ENCODE data around the gene NCBP1.

DNA sequence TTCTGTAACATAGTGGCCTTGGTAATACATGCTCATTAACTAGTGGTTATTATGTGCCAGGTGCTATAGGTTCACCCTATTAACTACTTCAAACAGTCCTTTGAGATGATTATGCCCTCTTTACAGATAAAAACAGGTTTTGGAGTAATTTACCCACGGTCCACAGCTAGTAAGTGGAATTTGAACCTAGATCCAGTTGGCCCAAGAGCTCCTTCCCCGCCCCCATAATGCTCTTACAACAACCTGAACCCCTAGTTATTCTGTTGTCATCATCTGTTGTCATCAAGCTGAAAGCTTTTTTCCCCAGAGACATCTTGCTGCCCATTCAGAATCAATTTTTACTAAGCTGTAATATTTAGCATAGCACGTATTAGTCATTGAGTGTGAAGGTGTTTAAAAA, 40.3 kb downstream of the NCBP1 start:
- TF ChIP-seq CTCF (conservative IDR thresholded peaks at IDR 0.05 in 1 of 2, IDR thresholded peaks at IDR 0.05 in 1 of 2; ENCODE audit: low read depth in 1 of 2, low read length in 2 of 2): no peak
- TF ChIP-seq EZH2 (IDR thresholded peaks at IDR 0.05; ENCODE audit: low read length, missing control alignments): no peak
